ENCODE data around the gene ZGPAT. TPM values are rescaled to one million over a fixed set of nuclear protein-coding genes. Genes with fewer than 3 reads are reported as not detected.

ZGPAT gene
- total RNA-seq, 1 experiment from 2014 or later: 28.3 TPM

GRCh38 chr20:63785691-63786131 is 77.9 kb downstream of the ZGPAT start:
- ChIA-PET CTCF (interaction anchor here (0.6 to 1.2 kb wide), 2 partner anchors 188 to 263 kb away, joined by 3 to 8 read pairs; no protein-coding TSS in a partner anchor), POLR2A (ENCODE audit: low non-redundant PET) (interaction anchor here (0.5 kb wide), 1 partner anchor 22 kb away, joined by 3 read pairs; no protein-coding TSS in a partner anchor)
- no TSS peak for BruUV-seq (replicated peaks)

More at GRCh38 chr20:63785691-63786131, 77.9 kb downstream of the ZGPAT start:
- Histone ChIP-seq H3K27ac (ENCODE audit: low read depth, low read length, poor library complexity, severe bottlenecking) (no peak overlapping the region), H3K27me3 (replicated peaks; ENCODE audit: insufficient read depth, low read depth, low read length, poor library complexity) (no peaks in the 10 kb centered on the region), H3K36me3 (ENCODE audit: insufficient read depth, low read length, poor library complexity, severe bottlenecking) (no peaks in the 10 kb centered on the region), H3K9me3 (ENCODE audit: low read depth, low read length, poor library complexity, severe bottlenecking) (no peaks in the 10 kb centered on the region), H3K4me3 (ENCODE audit: low read depth, low read length, poor library complexity, severe bottlenecking) (no peak overlapping the region), H3K4me1 (ENCODE audit: insufficient read depth, low read length, poor library complexity, severe bottlenecking) (no peaks in the 10 kb centered on the region)
- intact Hi-C loops (cut with micrococcal nuclease; ENCODE audit: unreplicated experiment): loop anchor here (5.0 kb wide), 1 partner anchor 248 kb away; the partner anchor contains the start of gene PTK6
- TF ChIP-seq EZH2 (IDR thresholded peaks at IDR 0.05; ENCODE audit: borderline replicate concordance, low read depth, low read length, poor library complexity, severe bottlenecking): no peak
- TF ChIP-seq, protein P1, sequence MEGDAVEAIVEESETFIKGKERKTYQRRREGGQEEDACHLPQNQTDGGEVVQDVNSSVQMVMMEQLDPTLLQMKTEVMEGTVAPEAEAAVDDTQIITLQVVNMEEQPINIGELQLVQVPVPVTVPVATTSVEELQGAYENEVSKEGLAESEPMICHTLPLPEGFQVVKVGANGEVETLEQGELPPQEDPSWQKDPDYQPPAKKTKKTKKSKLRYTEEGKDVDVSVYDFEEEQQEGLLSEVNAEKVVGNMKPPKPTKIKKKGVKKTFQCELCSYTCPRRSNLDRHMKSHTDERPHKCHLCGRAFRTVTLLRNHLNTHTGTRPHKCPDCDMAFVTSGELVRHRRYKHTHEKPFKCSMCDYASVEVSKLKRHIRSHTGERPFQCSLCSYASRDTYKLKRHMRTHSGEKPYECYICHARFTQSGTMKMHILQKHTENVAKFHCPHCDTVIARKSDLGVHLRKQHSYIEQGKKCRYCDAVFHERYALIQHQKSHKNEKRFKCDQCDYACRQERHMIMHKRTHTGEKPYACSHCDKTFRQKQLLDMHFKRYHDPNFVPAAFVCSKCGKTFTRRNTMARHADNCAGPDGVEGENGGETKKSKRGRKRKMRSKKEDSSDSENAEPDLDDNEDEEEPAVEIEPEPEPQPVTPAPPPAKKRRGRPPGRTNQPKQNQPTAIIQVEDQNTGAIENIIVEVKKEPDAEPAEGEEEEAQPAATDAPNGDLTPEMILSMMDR (conservative IDR thresholded peaks at IDR 0.05; ENCODE audit: low read depth, low read length): no peak
- no peak for DNase-seq (ENCODE audit: low spot score)

Other genes with a start within 250 kb of the ZGPAT start
- 6.6 and 15.1 TPM in 2 replicates for gene KCNQ2, start 235.4 kb upstream of the ZGPAT start, total RNA-seq (2021)
- gene EEF1A2, start 209.0 kb upstream of the ZGPAT start, total RNA-seq (2021): 7.5 and 13.7 TPM in 2 replicates
- gene PPDPF, start 187.3 kb upstream of the ZGPAT start, total RNA-seq (2021): 148 and 176 TPM in 2 replicates
- gene PTK6, start 170.7 kb upstream of the ZGPAT start, total RNA-seq (2021): not detected in 2 replicates
- gene SRMS, start 160.3 kb upstream of the ZGPAT start, total RNA-seq (2021): not detected in 2 replicates
- 0.21 and 0.37 TPM in 2 replicates for gene FNDC11, start 153.9 kb upstream of the ZGPAT start, total RNA-seq (2021)
- 21.0 and 27.2 TPM in 2 replicates for gene HELZ2, start 133.8 kb upstream of the ZGPAT start, total RNA-seq (2021)
- 12.8 and 14.2 TPM in 2 replicates for gene GMEB2, start 80.9 kb upstream of the ZGPAT start, total RNA-seq (2021)
- 115 and 128 TPM in 2 replicates for gene STMN3, start 54.6 kb upstream of the ZGPAT start, total RNA-seq (2021)
- gene RTEL1, start 49.7 kb upstream of the ZGPAT start, total RNA-seq (2021): 45.6 and 47.8 TPM in 2 replicates
- gene TNFRSF6B, start 11.4 kb upstream of the ZGPAT start, total RNA-seq (2021): not detected in 2 replicates
- 38.9 and 41.1 TPM in 2 replicates for gene ARFRP1, start 63 bp upstream of the ZGPAT start, total RNA-seq (2021)
- gene LIME1, start 28.6 kb downstream of the ZGPAT start, total RNA-seq (2021): 15.1 and 16.3 TPM in 2 replicates
- 45.8 and 71.0 TPM in 2 replicates for gene SLC2A4RG, start 31.7 kb downstream of the ZGPAT start, total RNA-seq (2021)
- gene ZBTB46, start 123.2 kb downstream of the ZGPAT start, total RNA-seq (2021): 0.96 and 1.1 TPM in 2 replicates
- gene ABHD16B, start 153.5 kb downstream of the ZGPAT start, total RNA-seq (2021): not detected in 2 replicates
- gene TPD52L2, start 157.2 kb downstream of the ZGPAT start, total RNA-seq (2021): 80.1 and 89.9 TPM in 2 replicates
- 43.6 and 44.9 TPM in 2 replicates for gene DNAJC5, start 187.1 kb downstream of the ZGPAT start, total RNA-seq (2021)
- gene UCKL1, start 248.4 kb downstream of the ZGPAT start, total RNA-seq (2021): 48.1 and 53.3 TPM in 2 replicates